Caco-2 (cell line): ENCODE measurements around the gene UBE2L5. TPM values are rescaled to one million over a fixed set of nuclear protein-coding genes. Genes with fewer than 3 reads are reported as not detected.
A peak's percentile ranks its signal among the peaks of the same experiment; 100 is the strongest.

Experiments
- BruUV-seq: library from RNA; stranded (reverse); fragments of 400-500 nt; replicated peaks from 2 replicates; lab custom pipeline; 2021; lab: Mats Ljungman, UMichigan
- CTCF ChIA-PET: fragments of 300-600 bp; sonication (Branson Sonifier 250); formaldehyde crosslinking; loops from one replicate; lab custom pipeline; 2022; ENCODE audit warnings: antibody characterized with exemption; lab: Charles Lee
- POLR2A ChIA-PET: fragments of 300-600 bp; sonication (Branson Sonifier 250); formaldehyde crosslinking; loops from one replicate; lab custom pipeline; 2022; ENCODE audit warnings: antibody characterized with exemption; lab: Charles Lee
- DNase-seq, 2 experiments: peaks; one replicate each; pipeline versions ENCODE4 v3.0.0 to v3.0.0-alpha.2; 2020 to 2022
- H3K27me3 ChIP-seq: replicated peaks from 2 replicates; pipeline ENCODE4 v1.6.0; 2011; ENCODE audit warnings: low read length; ENCODE audit not compliant: control insufficient read depth, insufficient read depth
- H3K36me3 ChIP-seq: 2 replicates; pipeline ENCODE4 v1.5.1; 2011; ENCODE audit warnings: low read length; ENCODE audit not compliant: control insufficient read depth, insufficient read depth
- H3K4me1 ChIP-seq: fragments of 250-450 bp; sonication (Bioruptor Pico); 2 replicates; pipeline ENCODE4 v1.5.1; 2020; ENCODE audit warnings: mild to moderate bottlenecking
- H3K4me3 ChIP-seq: 2 replicates; pipeline ENCODE4 v1.5.1; 2011; ENCODE audit warnings: low read depth, mild to moderate bottlenecking, control low read depth, low read length
- H3K9me3 ChIP-seq: fragments of 250-450 bp; sonication (Bioruptor Pico); 2 replicates; pipeline ENCODE4 v1.5.1; 2020; ENCODE audit warnings: mild to moderate bottlenecking, moderate library complexity
- H3K27ac Mint-ChIP-seq: one replicate; pipeline ENCODE4 v1.8.0; 2022; ENCODE audit warnings: mixed read lengths; ENCODE audit not compliant: unreplicated experiment
- H3K27me3 Mint-ChIP-seq: one replicate; pipeline ENCODE4 v1.8.0; 2022; ENCODE audit warnings: mixed read lengths; ENCODE audit not compliant: insufficient read depth, unreplicated experiment
- H3K36me3 Mint-ChIP-seq: one replicate; pipeline ENCODE4 v1.8.0; 2022; ENCODE audit warnings: mild to moderate bottlenecking, mixed read lengths; ENCODE audit not compliant: insufficient read depth, unreplicated experiment
- H3K4me1 Mint-ChIP-seq: one replicate; pipeline ENCODE4 v1.8.0; 2022; ENCODE audit warnings: low read depth, mixed read lengths; ENCODE audit not compliant: unreplicated experiment
- H3K4me3 Mint-ChIP-seq: one replicate; pipeline ENCODE4 v1.8.0; 2022; ENCODE audit warnings: mild to moderate bottlenecking, moderate library complexity, mixed read lengths; ENCODE audit not compliant: unreplicated experiment
- H3K9me3 Mint-ChIP-seq: one replicate; pipeline ENCODE4 v1.8.0; 2022; ENCODE audit warnings: mixed read lengths; ENCODE audit not compliant: unreplicated experiment
- CTCF ChIP-seq, 2 experiments: fragments of 200-600 bp in 1 of 2; IDR thresholded peaks; 1 replicate in 1 of 2; 2 replicates in 1 of 2; pipeline versions ENCODE4 v1.5.1 to v1.8.0; 2011 to 2022; ENCODE audit warnings: antibody characterized with exemption in 1 of 2, control low read depth in 1 of 2, inconsistent platforms in 1 of 2, low read depth in 1 of 2, low read length in 1 of 2, mild to moderate bottlenecking in 1 of 2, moderate library complexity in 1 of 2; ENCODE audit not compliant: insufficient read depth in 1 of 2, severe bottlenecking in 1 of 2, unreplicated experiment in 1 of 2
- intact Hi-C: fragments of 100-400 bp; cut with micrococcal nuclease; formaldehyde crosslinking; loops from one replicate; pipeline ENCODE4 v1.10.0; 2022; ENCODE audit not compliant: unreplicated experiment
- total RNA-seq: library from RNA; stranded (reverse); gene quantifications from 2 replicates; pipeline ENCODE4 v1.2.3, GENCODE V29; 2022

UBE2L5 gene
- total RNA-seq, 1 experiment from 2014 or later, result not detected

GRCh38 chr13:30395192-30396158 lies 26.8 kb upstream of the UBE2L5 start:
- intact Hi-C loops, result loop anchor here (1.0 kb wide), 2 partner anchors 26 to 71 kb away; no protein-coding TSS in a partner anchor
- Mint-ChIP-seq H3K4me1 (no peaks in the 10 kb centered on the region), H3K4me3 (peak overlapping the region; percentile 93), H3K9me3 (no peaks in the 10 kb centered on the region), H3K27me3 (no peaks in the 10 kb centered on the region), H3K27ac (peak overlapping the region; percentile 92), H3K36me3 (no peaks in the 10 kb centered on the region)
- BruUV-seq, result TSS peak; percentile 82
- TF ChIP-seq CTCF (IDR thresholded peaks at IDR 0.05; ENCODE audit: insufficient read depth in 1 of 2, low read depth in 1 of 2, low read length in 1 of 2, severe bottlenecking in 1 of 2, unreplicated experiment in 1 of 2), result no peak
- POLR2A ChIA-PET, result interaction anchor here (0.7 to 1.0 kb wide), 2 partner anchors 27 to 53 kb away, joined by 3 to 5 read pairs; partner anchors contain the start of gene UBE2L5
- H3K36me3 ChIP-seq, result no peaks in the 10 kb centered on the region
- no peaks in the 10 kb centered on the region for H3K9me3 ChIP-seq
- H3K4me3 ChIP-seq, result peak overlapping the region; percentile 45
- H3K4me1 ChIP-seq, result peaks cover 10% of the 10 kb centered on the region
- CTCF ChIA-PET, result interaction anchor here (1.1 kb wide), 1 partner anchor 263 kb away, joined by 3 read pairs; no protein-coding TSS in a partner anchor
- DNase-seq, result peak; percentile 89 to 94
- H3K27me3 ChIP-seq, result no peaks in the 10 kb centered on the region

DNA sequence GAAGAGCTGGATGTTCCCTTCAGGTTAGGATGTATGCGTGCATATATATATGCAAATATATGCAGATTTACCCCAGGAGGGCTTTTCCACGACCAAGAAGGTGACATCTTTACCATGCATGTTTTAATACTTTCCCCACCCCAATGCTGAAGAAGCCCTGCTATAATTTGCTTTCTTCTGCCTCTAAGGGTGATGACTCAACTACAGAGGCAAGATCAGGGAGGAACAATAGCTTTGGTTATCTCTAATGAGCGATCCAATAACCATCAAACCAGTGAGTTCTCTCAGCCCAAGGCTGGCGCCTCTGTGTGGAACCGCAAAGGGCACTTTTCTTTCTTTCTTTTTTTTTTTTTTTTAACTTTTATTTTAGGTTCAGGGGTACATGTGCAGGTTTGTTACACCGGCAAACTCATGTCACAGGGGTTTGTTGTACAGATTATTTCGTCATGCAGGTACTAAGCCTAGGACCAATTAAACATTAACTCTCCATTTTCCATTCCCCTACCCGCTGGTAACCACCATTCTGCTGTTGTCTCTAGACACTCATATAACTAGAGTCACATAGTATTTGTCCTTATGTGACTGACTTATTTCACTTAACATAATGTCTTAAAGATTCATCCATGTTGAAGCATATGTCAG lies 25.7 kb upstream of the UBE2L5 start:
- CTCF ChIA-PET, result no interaction called here
- no peaks in the 10 kb centered on the region for H3K4me1 Mint-ChIP-seq
- Histone ChIP-seq H3K4me3 (no peak overlapping the region), H3K4me1 (peaks cover 10% of the 10 kb centered on the region), H3K9me3 (no peaks in the 10 kb centered on the region), H3K27me3 (no peaks in the 10 kb centered on the region), H3K36me3 (no peaks in the 10 kb centered on the region)
- POLR2A ChIA-PET, result interaction anchor here (0.7 to 0.9 kb wide), 2 partner anchors 15 to 52 kb away, joined by 3 read pairs; no protein-coding TSS in a partner anchor
- H3K9me3 Mint-ChIP-seq, result no peaks in the 10 kb centered on the region
- TF ChIP-seq CTCF (IDR thresholded peaks at IDR 0.05; ENCODE audit: insufficient read depth in 1 of 2, low read depth in 1 of 2, low read length in 1 of 2, severe bottlenecking in 1 of 2, unreplicated experiment in 1 of 2), result no peak
- BruUV-seq, result no TSS peak
- no peak for DNase-seq
- peak overlapping the region; percentile 93 for H3K4me3 Mint-ChIP-seq
- H3K27ac Mint-ChIP-seq, result no peak overlapping the region
- no peaks in the 10 kb centered on the region for H3K27me3 Mint-ChIP-seq
- H3K36me3 Mint-ChIP-seq, result no peaks in the 10 kb centered on the region
- intact Hi-C loops, result no loop called here

- Histone ChIP-seq H3K27me3 (no peaks in the 10 kb centered on the region), H3K36me3 (no peaks in the 10 kb centered on the region), H3K4me3 (no peak overlapping the region), H3K9me3 (no peaks in the 10 kb centered on the region), H3K4me1 (peaks cover 10% of the 10 kb centered on the region)
- ChIA-PET CTCF (no interaction called here), POLR2A (no interaction called here)
- no peak for DNase-seq
- intact Hi-C loops, result no loop called here
- Mint-ChIP-seq H3K9me3 (no peaks in the 10 kb centered on the region), H3K4me1 (no peaks in the 10 kb centered on the region), H3K4me3 (no peak overlapping the region), H3K36me3 (no peaks in the 10 kb centered on the region), H3K27me3 (no peaks in the 10 kb centered on the region), H3K27ac (no peak overlapping the region)
- TF ChIP-seq CTCF (IDR thresholded peaks at IDR 0.05; ENCODE audit: insufficient read depth in 1 of 2, low read depth in 1 of 2, low read length in 1 of 2, severe bottlenecking in 1 of 2, unreplicated experiment in 1 of 2), result no peak
- no TSS peak for BruUV-seq
Observed at GRCh38 chr13:30398601-30399072, 23.7 kb upstream of the UBE2L5 start.
